PC-9 (cell line): Measurements from ENCODE around the gene STEAP1. TPM values are rescaled to one million over a fixed set of nuclear protein-coding genes. Genes with fewer than 3 reads are reported as not detected.
A peak's percentile ranks its signal among the peaks of the same experiment; 100 is the strongest.
"Not testable (repeated sequence)": the region's sequence is repeated elsewhere in the genome, so short reads cannot be mapped to it uniquely, and the experiment has no call there.

Experiments used
- BruUV-seq: library from RNA; stranded (reverse); fragments of 400-500 nt; replicated peaks from 2 replicates; lab custom pipeline; 2021; lab: Mats Ljungman, UMichigan
- CTCF ChIA-PET: fragments of 300-600 bp; sonication (Branson Sonifier 250); formaldehyde crosslinking; loops from one replicate; lab custom pipeline; 2022; ENCODE audit warnings: antibody characterized with exemption; lab: Charles Lee
- POLR2A ChIA-PET: fragments of 300-600 bp; sonication (Branson Sonifier 250); formaldehyde crosslinking; loops from one replicate; lab custom pipeline; 2022; ENCODE audit warnings: antibody characterized with exemption; ENCODE audit not compliant: unreplicated experiment; lab: Charles Lee
- DNase-seq, 2 experiments: peaks; one replicate each; pipeline versions ENCODE4 v3.0.0 to v3.0.0-alpha.2; 2015 to 2022; ENCODE audit warnings: mixed read lengths in 1 of 2
- H2AFZ ChIP-seq: fragments of 200-600 bp; sonication (generic); 2 replicates; pipeline ENCODE4 v1.8.1; 2017; ENCODE audit warnings: antibody characterized with exemption
- H3F3A ChIP-seq: fragments of 200-600 bp; sonication (generic); 2 replicates; pipeline ENCODE4 v1.8.1; 2017; ENCODE audit warnings: antibody characterized with exemption, mild to moderate bottlenecking, low read depth; ENCODE audit not compliant: insufficient read depth
- H3K27ac ChIP-seq: fragments of 200-600 bp; sonication (generic); 2 replicates; pipeline ENCODE4 v1.6.1; 2016; ENCODE audit warnings: mixed run types
- H3K27me3 ChIP-seq: fragments of 200-600 bp; sonication (generic); 2 replicates; pipeline ENCODE4 v1.6.1; 2016; ENCODE audit warnings: low read depth, mixed run types; ENCODE audit not compliant: insufficient read depth
- H3K36me3 ChIP-seq: fragments of 200-600 bp; sonication (generic); 2 replicates; pipeline ENCODE4 v1.6.1; 2016; ENCODE audit warnings: low read depth, mixed run types
- H3K4me1 ChIP-seq: fragments of 200-600 bp; sonication (generic); replicated peaks from 2 replicates; pipeline ENCODE4 v1.6.1; 2016; ENCODE audit warnings: mixed run types; ENCODE audit not compliant: insufficient read depth
- H3K4me2 ChIP-seq: fragments of 200-600 bp; sonication (generic); 2 replicates; pipeline ENCODE4 v1.6.1; 2017; ENCODE audit warnings: mixed run types
- H3K4me3 ChIP-seq: fragments of 200-600 bp; sonication (generic); 2 replicates; pipeline ENCODE4 v1.6.1; 2016; ENCODE audit warnings: mixed run types
- H3K79me2 ChIP-seq: fragments of 200-600 bp; sonication (generic); 2 replicates; pipeline ENCODE4 v1.6.1; 2017; ENCODE audit warnings: low read depth, mixed run types
- H3K9me2 ChIP-seq: fragments of 200-600 bp; sonication (generic); 2 replicates; pipeline ENCODE4 v1.8.1; 2017; ENCODE audit warnings: mild to moderate bottlenecking; ENCODE audit not compliant: insufficient read depth
- H3K9me3 ChIP-seq: fragments of 200-600 bp; sonication (generic); 2 replicates; pipeline ENCODE4 v1.8.1; 2016; ENCODE audit warnings: low read depth; ENCODE audit not compliant: insufficient read depth
- H4K20me1 ChIP-seq: fragments of 200-600 bp; sonication (generic); 2 replicates; pipeline ENCODE4 v1.8.1; 2017; ENCODE audit not compliant: insufficient read depth
- EZH2 ChIP-seq: fragments of 200-600 bp; sonication (generic); IDR thresholded peaks from 2 replicates; pipeline ENCODE4 v1.8.0; 2017; ENCODE audit warnings: antibody characterized with exemption, low read depth
- intact Hi-C: fragments of 100-400 bp; cut with micrococcal nuclease; formaldehyde crosslinking; loops from one replicate; pipeline ENCODE4 v1.10.0; 2022; ENCODE audit not compliant: unreplicated experiment
- total RNA-seq: library from RNA; stranded (reverse); gene quantifications from 2 replicates; pipeline ENCODE4 v1.2.3, GENCODE V29; 2021
- TF ChIP-seq, protein P1 (sequence below): fragments of 200-600 bp; sonication (generic); conservative IDR thresholded peaks from 2 replicates; pipeline ENCODE4 v1.6.1; 2017; ENCODE audit warnings: mixed run types, antibody characterized with exemption, mild to moderate bottlenecking, moderate library complexity

Gene STEAP1
- total RNA-seq, 1 experiment from 2014 or later = 6.5 TPM

DNA sequence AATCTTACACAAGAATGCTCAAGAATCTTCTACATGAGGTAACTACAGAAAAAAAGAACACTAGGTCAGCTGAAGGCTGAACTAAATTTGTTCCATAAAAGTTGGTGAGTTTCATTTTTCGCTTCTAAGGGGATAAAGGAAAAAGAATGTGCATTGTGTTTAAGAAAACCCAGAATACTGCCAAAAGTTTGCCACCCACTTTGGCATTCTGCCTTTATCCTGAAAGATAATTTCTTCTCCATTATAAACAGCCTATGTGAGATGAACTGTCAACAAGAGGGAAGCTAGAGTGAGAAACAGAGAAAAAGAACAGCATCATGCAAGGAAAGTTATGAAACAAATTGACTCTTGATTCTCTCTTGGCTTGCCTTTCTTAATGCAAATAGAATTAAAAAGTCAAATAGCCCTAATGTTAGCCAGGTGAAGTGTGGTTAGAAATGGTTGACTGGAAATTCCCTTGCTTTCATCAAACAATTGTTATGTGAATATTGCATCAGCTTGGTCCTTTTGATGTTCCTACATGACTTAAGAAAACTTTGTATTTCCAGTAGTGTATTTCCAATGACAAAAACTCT is 25.8 kb downstream of the STEAP1 start:
- Histone ChIP-seq H3K9me2 (no peaks in the 10 kb centered on the region), H4K20me1 (no peaks in the 10 kb centered on the region), H3K9me3 (peaks cover 8% of the 10 kb centered on the region), H3K79me2 (no peaks in the 10 kb centered on the region), H3F3A (peaks cover 29% of the 10 kb centered on the region), H2AFZ (no peak overlapping the region), H3K27ac (peak overlapping the region; percentile 93), H3K4me2 (peak overlapping the region; percentile 59), H3K36me3 (no peaks in the 10 kb centered on the region), H3K4me3 (0 out of 2 replicates have a peak overlapping the region, but pooled peaks have one; percentile 17), H3K4me1 (peaks cover 42% of the 10 kb centered on the region), H3K27me3 (no peaks in the 10 kb centered on the region)
- TF ChIP-seq, protein P1, sequence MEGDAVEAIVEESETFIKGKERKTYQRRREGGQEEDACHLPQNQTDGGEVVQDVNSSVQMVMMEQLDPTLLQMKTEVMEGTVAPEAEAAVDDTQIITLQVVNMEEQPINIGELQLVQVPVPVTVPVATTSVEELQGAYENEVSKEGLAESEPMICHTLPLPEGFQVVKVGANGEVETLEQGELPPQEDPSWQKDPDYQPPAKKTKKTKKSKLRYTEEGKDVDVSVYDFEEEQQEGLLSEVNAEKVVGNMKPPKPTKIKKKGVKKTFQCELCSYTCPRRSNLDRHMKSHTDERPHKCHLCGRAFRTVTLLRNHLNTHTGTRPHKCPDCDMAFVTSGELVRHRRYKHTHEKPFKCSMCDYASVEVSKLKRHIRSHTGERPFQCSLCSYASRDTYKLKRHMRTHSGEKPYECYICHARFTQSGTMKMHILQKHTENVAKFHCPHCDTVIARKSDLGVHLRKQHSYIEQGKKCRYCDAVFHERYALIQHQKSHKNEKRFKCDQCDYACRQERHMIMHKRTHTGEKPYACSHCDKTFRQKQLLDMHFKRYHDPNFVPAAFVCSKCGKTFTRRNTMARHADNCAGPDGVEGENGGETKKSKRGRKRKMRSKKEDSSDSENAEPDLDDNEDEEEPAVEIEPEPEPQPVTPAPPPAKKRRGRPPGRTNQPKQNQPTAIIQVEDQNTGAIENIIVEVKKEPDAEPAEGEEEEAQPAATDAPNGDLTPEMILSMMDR = no peak
- no peak for TF ChIP-seq EZH2
- CTCF ChIA-PET = no interaction called here
- peak in 1 of 2 experiments; percentile 39 for DNase-seq
- no TSS peak for BruUV-seq
- POLR2A ChIA-PET = no interaction called here
- intact Hi-C loops = loop anchor here (2.0 kb wide), 1 partner anchor 31 kb away; the partner anchor contains the start of gene STEAP2

GRCh38 chr7:90180649-90181048 is 26.4 kb downstream of the STEAP1 start:
- peaks cover 42% of the 10 kb centered on the region for H3K4me1 ChIP-seq
- no TSS peak for BruUV-seq
- H3K4me2 ChIP-seq = peak overlapping the region; percentile 59
- peak overlapping the region; percentile 93 for H3K27ac ChIP-seq
- DNase-seq = peak; percentile 12 to 81
- H3K79me2 ChIP-seq = no peaks in the 10 kb centered on the region
- peaks cover 8% of the 10 kb centered on the region for H3K9me3 ChIP-seq
- H3K27me3 ChIP-seq = no peaks in the 10 kb centered on the region
- H3K9me2 ChIP-seq = no peaks in the 10 kb centered on the region
- H3K4me3 ChIP-seq = no peak overlapping the region
- H3K36me3 ChIP-seq = no peaks in the 10 kb centered on the region
- intact Hi-C loops = loop anchor here (2.0 kb wide), 1 partner anchor 30 kb away; the partner anchor contains the start of gene STEAP2
- no peak overlapping the region for H2AFZ ChIP-seq
- CTCF ChIA-PET = no interaction called here
- no peaks in the 10 kb centered on the region for H4K20me1 ChIP-seq
- TF ChIP-seq EZH2 = no peak
- TF ChIP-seq, protein P1 = no peak
- peaks cover 29% of the 10 kb centered on the region for H3F3A ChIP-seq
- POLR2A ChIA-PET = no interaction called here

DNA sequence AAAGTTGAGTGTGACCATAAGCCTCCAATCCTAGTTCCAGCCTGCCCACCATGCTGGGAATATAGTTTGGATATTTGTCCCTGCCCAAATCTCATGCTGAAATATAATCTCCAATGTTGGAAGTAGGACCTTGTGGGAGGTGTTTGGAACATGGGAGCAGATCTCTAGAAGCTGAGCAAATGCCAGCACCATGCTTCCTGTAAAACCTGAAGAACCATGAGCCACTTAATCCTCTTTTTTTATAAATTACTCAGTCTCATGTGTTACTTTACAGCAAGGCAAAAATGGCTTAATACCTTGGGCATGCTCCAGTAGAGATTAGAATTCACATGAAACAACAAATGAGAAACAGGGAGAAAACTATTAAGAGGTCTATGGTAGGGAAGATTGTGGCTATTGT is 27.2 kb downstream of the STEAP1 start:
- H3K9me2 ChIP-seq = no peaks in the 10 kb centered on the region
- H3K4me1 ChIP-seq = peaks cover 42% of the 10 kb centered on the region
- peaks cover 8% of the 10 kb centered on the region for H3K9me3 ChIP-seq
- no TSS peak for BruUV-seq
- peak overlapping the region; percentile 93 for H3K27ac ChIP-seq
- no peaks in the 10 kb centered on the region for H3K27me3 ChIP-seq
- no peak overlapping the region for H2AFZ ChIP-seq
- ChIA-PET POLR2A (no interaction called here), CTCF (no interaction called here)
- no peak for DNase-seq
- no peaks in the 10 kb centered on the region for H3K79me2 ChIP-seq
- no peak for TF ChIP-seq EZH2
- H3F3A ChIP-seq = peaks cover 29% of the 10 kb centered on the region
- no peak overlapping the region for H3K4me3 ChIP-seq
- no peaks in the 10 kb centered on the region for H3K36me3 ChIP-seq
- H4K20me1 ChIP-seq = no peaks in the 10 kb centered on the region
- no peak overlapping the region for H3K4me2 ChIP-seq
- intact Hi-C loops = loop anchor here (2.0 kb wide), 1 partner anchor 29 kb away; the partner anchor contains the start of gene STEAP2

GRCh38 chr7:90186290-90186689 is 32.0 kb downstream of the STEAP1 start:
- POLR2A ChIA-PET, H4K20me1 ChIP-seq, H3K9me3 ChIP-seq, H3K36me3 ChIP-seq, H3K4me3 ChIP-seq, H3K27ac ChIP-seq, H3K4me1 ChIP-seq, H2AFZ ChIP-seq, H3K27me3 ChIP-seq, DNase-seq, intact Hi-C loops, H3K9me2 ChIP-seq, H3K4me2 ChIP-seq, H3F3A ChIP-seq, BruUV-seq, CTCF ChIA-PET, H3K79me2 ChIP-seq: not testable (repeated sequence)
